A549 (cell line): ENCODE data around the gene PLLP. TPM values are rescaled to one million over a fixed set of nuclear protein-coding genes. Genes with fewer than 3 reads are reported as not detected.

Experiments used
- ATAC-seq, 2 experiments: fragments of 200-7000 bp in 1 of 2; fragments of >200 bp in 1 of 2; cut with Nextera tagmentation in 1 of 2; cut with Tn5 transposase in 1 of 2; 3 replicates each; pipeline versions ENCODE4 v1.8.0 to v1.9.1; 2018 to 2020; ENCODE audit warnings: mild to moderate bottlenecking in 1 of 2, moderate library complexity in 1 of 2
- CTCF ChIA-PET: fragments of 300-600 bp; sonication (Branson Sonifier 250); formaldehyde crosslinking; extraction: SDS; loops from one replicate; lab custom pipeline; 2021; ENCODE audit warnings: antibody characterized with exemption, inconsistent platforms; lab: Yijun Ruan, JAX
- POLR2A ChIA-PET: fragments of 350-600 bp; formaldehyde crosslinking; extraction: SDS; loops from one replicate; lab custom pipeline; 2021; ENCODE audit warnings: antibody characterized with exemption, inconsistent platforms; lab: Yijun Ruan, JAX
- DNase-seq, 2 experiments: peaks; one replicate each; pipeline versions ENCODE4 v3.0.0 to v3.0.0-alpha.2; 2011 to 2016; ENCODE audit warnings: low read depth in 1 of 2, low spot score in 1 of 2
- FAIRE-seq: peaks from 2 replicates; lab custom pipeline; 2011; peaks lifted over from hg19 to GRCh38; lab: Jason Lieb, UNC
- H3K27ac ChIP-seq, 2 experiments: fragments of >200 bp; sonication (Bioruptor Twin); formaldehyde crosslinking; 3 replicates each; pipeline ENCODE4 v1.5.1; 2016 to 2017
- H3K4me1 ChIP-seq: fragments of >200 bp; sonication (Bioruptor Twin); formaldehyde crosslinking; 3 replicates; pipeline ENCODE4 v1.6.1; 2016
- H3K4me2 ChIP-seq: fragments of >200 bp; sonication (Bioruptor Twin); formaldehyde crosslinking; 3 replicates; pipeline ENCODE4 v1.6.1; 2016
- H3K4me3 ChIP-seq: fragments of >200 bp; sonication (Bioruptor Twin); formaldehyde crosslinking; 3 replicates; pipeline ENCODE4 v1.5.1; 2016
- H3K9me3 ChIP-seq: fragments of >200 bp; sonication (Bioruptor Twin); formaldehyde crosslinking; 3 replicates; pipeline ENCODE4 v1.6.1; 2016
- BCL3 ChIP-seq: fragments of >200 bp; sonication (Bioruptor Twin); formaldehyde crosslinking; IDR thresholded peaks from 3 replicates; pipeline ENCODE4 v1.6.1; 2016
- CHD4 ChIP-seq: fragments of 200-600 bp; sonication (generic); IDR thresholded peaks from 2 replicates; pipeline ENCODE4 v1.6.1; 2016; ENCODE audit warnings: antibody characterized with exemption, mild to moderate bottlenecking, borderline replicate concordance
- E2F6 ChIP-seq: IDR thresholded peaks from 2 replicates; pipeline ENCODE4 v1.6.1; 2012; ENCODE audit warnings: low read depth, borderline replicate concordance
- ELK1 ChIP-seq: fragments of 150-350 bp; IDR thresholded peaks from 2 replicates; pipeline ENCODE4 v1.6.1; 2014; ENCODE audit warnings: low read depth, mild to moderate bottlenecking, low read length
- EP300 ChIP-seq, 2 experiments: fragments of >200 bp; sonication (Bioruptor Twin); formaldehyde crosslinking; IDR thresholded peaks; 2 replicates in 1 of 2; 3 replicates in 1 of 2; pipeline ENCODE4 v1.6.1; 2016 to 2017
- FOSB ChIP-seq: fragments of 250-450 bp; sonication (Bioruptor Pico); IDR thresholded peaks from 2 replicates; pipeline ENCODE4 v1.5.0; 2020; ENCODE audit warnings: mild to moderate bottlenecking, moderate library complexity
- FOSL2 ChIP-seq, 2 experiments: fragments of 450-650 bp in 1 of 2; fragments of >200 bp in 1 of 2; sonication (Bioruptor Twin) in 1 of 2; formaldehyde crosslinking; IDR thresholded peaks; 2 replicates each; pipeline versions ENCODE4 v1.5.0 to v1.6.1; 2016 to 2020; ENCODE audit warnings: mild to moderate bottlenecking in 1 of 2, moderate library complexity in 1 of 2
- FOXS1 ChIP-seq: fragments of 250-450 bp; sonication (Bioruptor Pico); IDR thresholded peaks from 2 replicates; pipeline ENCODE4 v1.5.0; 2020; ENCODE audit warnings: mild to moderate bottlenecking, moderate library complexity
- HOXB5 ChIP-seq: fragments of 250-450 bp; sonication (Bioruptor Pico); IDR thresholded peaks from 2 replicates; pipeline ENCODE4 v1.5.0; 2020; ENCODE audit warnings: mild to moderate bottlenecking, moderate library complexity
- KDM5A ChIP-seq: fragments of 200-600 bp; sonication (generic); IDR thresholded peaks from 2 replicates; pipeline ENCODE4 v1.6.1; 2016; ENCODE audit warnings: antibody characterized with exemption, mild to moderate bottlenecking
- MAFK ChIP-seq: fragments of 450-650 bp; IDR thresholded peaks from 2 replicates; pipeline ENCODE4 v1.6.1; 2014; ENCODE audit not compliant: partially characterized antibody
- NFE2L2 ChIP-seq: fragments of 150-350 bp; conservative IDR thresholded peaks from 2 replicates; pipeline ENCODE4 v1.6.1; 2014; ENCODE audit warnings: low read length
- NR3C1 ChIP-seq: fragments of >200 bp; sonication (Bioruptor Twin); formaldehyde crosslinking; IDR thresholded peaks from 3 replicates; pipeline ENCODE4 v1.6.1; 2017
- PBX3 ChIP-seq: IDR thresholded peaks from 2 replicates; pipeline ENCODE4 v1.6.1; 2012
- RARB ChIP-seq: fragments of 250-450 bp; sonication (Bioruptor Pico); IDR thresholded peaks from 2 replicates; pipeline ENCODE4 v1.8.0; 2021; ENCODE audit warnings: mild to moderate bottlenecking, moderate library complexity
- RCOR1 ChIP-seq: fragments of 150-350 bp; IDR thresholded peaks from 2 replicates; pipeline ENCODE4 v1.6.1; 2014; ENCODE audit warnings: antibody characterized with exemption, low read length, low read depth
- RFX5 ChIP-seq: fragments of 450-650 bp; IDR thresholded peaks from 2 replicates; pipeline ENCODE4 v1.7.1; 2014; ENCODE audit warnings: antibody characterized with exemption, mild to moderate bottlenecking, moderate library complexity
- RNF2 ChIP-seq: fragments of 200-600 bp; sonication (generic); IDR thresholded peaks from 2 replicates; pipeline ENCODE4 v1.6.1; 2016; ENCODE audit warnings: low read depth, mild to moderate bottlenecking, antibody characterized with exemption, moderate library complexity, borderline replicate concordance
- TFCP2L1 ChIP-seq: fragments of 250-450 bp; sonication (Bioruptor Pico); IDR thresholded peaks from 2 replicates; pipeline ENCODE4 v1.5.0; 2021; ENCODE audit warnings: mild to moderate bottlenecking
- TP53 ChIP-seq: fragments of 250-450 bp; sonication (Bioruptor Pico); IDR thresholded peaks from 2 replicates; pipeline ENCODE4 v1.5.0; 2021; ENCODE audit warnings: mild to moderate bottlenecking, moderate library complexity
- USF2 ChIP-seq: fragments of 450-650 bp; IDR thresholded peaks from 2 replicates; pipeline ENCODE4 v1.6.1; 2014; ENCODE audit warnings: antibody characterized with exemption
- ZFP36 ChIP-seq: fragments of 450-650 bp; IDR thresholded peaks from 2 replicates; pipeline ENCODE4 v1.6.1; 2014; ENCODE audit warnings: borderline replicate concordance; ENCODE audit not compliant: partially characterized antibody
- WGBS: methylation state at CpG from one replicate; pipeline ENCODE4 v1.1.6; 2017; ENCODE audit errors: missing lambda C conversion rate; 5-methylcytosine and 5-hydroxymethylcytosine counted together
- polyA plus RNA-seq, 4 experiments: library from polyadenylated mRNA; depleted of rRNA in 3 of 4; stranded (reverse); fragments of >200 nt; fragmentation: RNase III in 1 of 4; extraction: RNeasy Plus Mini Kit Qiagen cat#74134 plus additional on column Dnase treatment in 1 of 4; gene quantifications; 2 replicates in 3 of 4; 3 replicates in 1 of 4; pipeline ENCODE4 v1.2.3, GENCODE V29; 2011 to 2017
- TF ChIP-seq, protein P1 (sequence below): fragments of 250-450 bp; sonication (Bioruptor Pico); IDR thresholded peaks from 2 replicates; pipeline ENCODE4 v1.5.0; 2021; ENCODE audit warnings: mild to moderate bottlenecking, moderate library complexity, borderline replicate concordance
- TF ChIP-seq, protein P2 (sequence below): fragments of >200 bp; sonication (Bioruptor Twin); formaldehyde crosslinking; IDR thresholded peaks from 2 replicates; pipeline ENCODE4 v1.6.1; 2016

The PLLP gene
- polyA plus RNA-seq, 2 of the 4 experiments (the other 2 are of a cell fraction) = 1.8 to 3.3 TPM

DNA sequence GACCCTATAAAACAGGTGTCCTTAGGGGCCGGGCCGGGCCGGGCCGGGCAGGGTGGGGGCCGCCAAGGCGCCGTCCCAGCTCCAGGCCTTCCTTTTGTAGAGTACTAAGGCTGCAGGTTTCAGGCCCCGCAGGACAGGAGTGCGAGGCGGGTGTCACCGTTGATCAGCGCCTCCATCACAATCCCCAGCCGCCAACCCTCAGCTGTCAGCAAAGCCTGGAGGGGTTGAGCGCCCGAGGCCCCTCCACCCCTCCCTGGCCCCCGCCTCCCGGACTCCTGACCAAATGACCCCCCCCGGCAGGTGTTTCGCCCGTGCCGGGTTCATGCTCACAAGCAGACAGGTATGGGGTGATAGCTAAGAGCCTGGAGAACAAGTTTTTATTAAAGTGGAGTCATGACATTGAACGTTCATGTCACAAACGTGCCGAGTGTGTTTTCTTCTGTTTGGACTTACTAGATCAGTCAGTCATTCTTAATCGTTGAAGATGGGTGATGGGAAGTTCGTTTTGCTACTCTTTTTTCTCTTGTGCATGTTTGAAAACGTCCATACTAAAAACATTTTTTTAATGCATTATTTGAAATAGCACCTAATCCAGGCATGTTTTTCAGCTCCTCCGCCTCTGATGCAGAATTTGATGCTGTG lies 38.9 kb downstream of the PLLP start:
- CTCF ChIA-PET = interaction anchor here (0.5 to 1.9 kb wide), 8 partner anchors 9 to 197 kb away, joined by 3 to 9 read pairs (median 3); no protein-coding TSS in a partner anchor
- peak overlapping the region; percentile 89 to 98 for H3K27ac ChIP-seq
- ATAC-seq (peak in 1 of 2 experiments; percentile 49; a peak in 4 of 6 replicates), FAIRE-seq (no peak), DNase-seq (peak in 1 of 2 experiments; percentile 49)
- no peaks in the 10 kb centered on the region for H3K9me3 ChIP-seq
- peak overlapping the region; percentile 78 for H3K4me3 ChIP-seq
- POLR2A ChIA-PET = interaction anchor here (0.7 to 2.2 kb wide), 13 partner anchors 10 to 60 kb away, joined by 3 to 11 read pairs (median 5); partner anchors contain the start of genes PSME3IP1 and RSPRY1
- no peak for TF ChIP-seq RCOR1
- TF ChIP-seq, protein P1, sequence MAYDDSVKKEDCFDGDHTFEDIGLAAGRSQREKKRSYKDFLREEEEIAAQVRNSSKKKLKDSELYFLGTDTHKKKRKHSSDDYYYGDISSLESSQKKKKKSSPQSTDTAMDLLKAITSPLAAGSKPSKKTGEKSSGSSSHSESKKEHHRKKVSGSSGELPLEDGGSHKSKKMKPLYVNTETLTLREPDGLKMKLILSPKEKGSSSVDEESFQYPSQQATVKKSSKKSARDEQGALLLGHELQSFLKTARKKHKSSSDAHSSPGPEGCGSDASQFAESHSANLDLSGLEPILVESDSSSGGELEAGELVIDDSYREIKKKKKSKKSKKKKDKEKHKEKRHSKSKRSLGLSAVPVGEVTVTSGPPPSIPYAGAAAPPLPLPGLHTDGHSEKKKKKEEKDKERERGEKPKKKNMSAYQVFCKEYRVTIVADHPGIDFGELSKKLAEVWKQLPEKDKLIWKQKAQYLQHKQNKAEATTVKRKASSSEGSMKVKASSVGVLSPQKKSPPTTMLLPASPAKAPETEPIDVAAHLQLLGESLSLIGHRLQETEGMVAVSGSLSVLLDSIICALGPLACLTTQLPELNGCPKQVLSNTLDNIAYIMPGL (CRISPR knock-in tag) = 0 out of 2 replicates have a peak, but pooled peaks have one; percentile 13
- 4% methylated on average over 18 of the region's 28 CpGs for WGBS
- H3K4me2 ChIP-seq = peak overlapping the region; percentile 98
- peaks cover 11% of the 10 kb centered on the region for H3K4me1 ChIP-seq

GRCh38 chr16:57244767-57245471 lies 39.6 kb downstream of the PLLP start, which contains the start of gene ARL2BP:
Gene ARL2BP (plus strand): TSS chr16:57245259. CDS start chr16:57245368, 109 bp downstream.
- CTCF ChIA-PET = interaction anchor here (0.5 to 1.9 kb wide), 8 partner anchors 9 to 198 kb away, joined by 3 to 9 read pairs (median 3); no protein-coding TSS in a partner anchor
- no peak for TF ChIP-seq FOXS1 (CRISPR knock-in tag)
- TF ChIP-seq TFCP2L1 (CRISPR knock-in tag) = 0 out of 2 replicates have a peak, but pooled peaks have one; percentile 35
- TF ChIP-seq MAFK = no peak
- TF ChIP-seq, protein P1 (CRISPR knock-in tag) = no peak
- peak; percentile 67; the same call in 1 of the 2 replicates for TF ChIP-seq PBX3
- TF ChIP-seq NR3C1 = no peak
- no peak for TF ChIP-seq HOXB5
- TF ChIP-seq, protein P2, sequence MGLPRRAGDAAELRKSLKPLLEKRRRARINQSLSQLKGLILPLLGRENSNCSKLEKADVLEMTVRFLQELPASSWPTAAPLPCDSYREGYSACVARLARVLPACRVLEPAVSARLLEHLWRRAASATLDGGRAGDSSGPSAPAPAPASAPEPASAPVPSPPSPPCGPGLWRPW = no peak
- no peak for TF ChIP-seq RFX5
- TF ChIP-seq NFE2L2 = no peak
- TF ChIP-seq KDM5A = no peak
- no peak for TF ChIP-seq ELK1
- no peak for TF ChIP-seq FOSL2 (IDR thresholded peaks at IDR 0.05)
- no peak for TF ChIP-seq FOSL2 (CRISPR knock-in tag; IDR thresholded peaks at IDR 0.05)
- 0 out of 2 replicates have a peak, but pooled peaks have one; percentile 33 for TF ChIP-seq TP53
- peak; percentile 90 for TF ChIP-seq BCL3
- no peak for TF ChIP-seq RNF2
- TF ChIP-seq CHD4 = no peak
- TF ChIP-seq E2F6 = peak; percentile 68
- TF ChIP-seq EP300 (IDR thresholded peaks at IDR 0.05) = no peak
- TF ChIP-seq ZFP36 = no peak
- no peak for TF ChIP-seq RARB (CRISPR knock-in tag)
- TF ChIP-seq FOSB (CRISPR knock-in tag) = no peak
- no peak; the same call in 1 of the 2 replicates for TF ChIP-seq USF2

More at GRCh38 chr16:57244767-57245471, 39.6 kb downstream of the PLLP start, which contains the start of gene ARL2BP:
- peak within 1 kb of the TSS; percentile 78 for H3K4me3 ChIP-seq
- ATAC-seq (peak; percentile 96 to 98), FAIRE-seq (peak; percentile 68), DNase-seq (peak; percentile 98 to 99)
- WGBS = 2% methylated on average over 31 of the region's 77 CpGs
- POLR2A ChIA-PET = interaction anchor here (0.7 to 2.2 kb wide), 13 partner anchors 9 to 59 kb away, joined by 3 to 11 read pairs (median 5); partner anchors contain the start of genes PSME3IP1 and RSPRY1
- peak within 1 kb of the TSS; percentile 98 for H3K4me2 ChIP-seq
- H3K27ac ChIP-seq = peak within 1 kb of the TSS; percentile 89 to 98
- peaks cover 11% of the 10 kb centered on the region for H3K4me1 ChIP-seq
- no peaks in the 10 kb centered on the region for H3K9me3 ChIP-seq
